ENCODE measurements around the gene MARCHF2. TPM values are rescaled to one million over a fixed set of nuclear protein-coding genes. Genes with fewer than 3 reads are reported as not detected.
"Not testable (repeated sequence)": the region's sequence is repeated elsewhere in the genome, so short reads cannot be mapped to it uniquely, and the experiment has no call there.

MARCHF2 gene, protein sequence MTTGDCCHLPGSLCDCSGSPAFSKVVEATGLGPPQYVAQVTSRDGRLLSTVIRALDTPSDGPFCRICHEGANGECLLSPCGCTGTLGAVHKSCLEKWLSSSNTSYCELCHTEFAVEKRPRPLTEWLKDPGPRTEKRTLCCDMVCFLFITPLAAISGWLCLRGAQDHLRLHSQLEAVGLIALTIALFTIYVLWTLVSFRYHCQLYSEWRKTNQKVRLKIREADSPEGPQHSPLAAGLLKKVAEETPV
- total RNA-seq (2014; rRNA removed; shearing (Covaris generic); ENCODE audit: low replicate concordance), result 47.5 and 58.4 TPM in 2 replicates

DNA sequence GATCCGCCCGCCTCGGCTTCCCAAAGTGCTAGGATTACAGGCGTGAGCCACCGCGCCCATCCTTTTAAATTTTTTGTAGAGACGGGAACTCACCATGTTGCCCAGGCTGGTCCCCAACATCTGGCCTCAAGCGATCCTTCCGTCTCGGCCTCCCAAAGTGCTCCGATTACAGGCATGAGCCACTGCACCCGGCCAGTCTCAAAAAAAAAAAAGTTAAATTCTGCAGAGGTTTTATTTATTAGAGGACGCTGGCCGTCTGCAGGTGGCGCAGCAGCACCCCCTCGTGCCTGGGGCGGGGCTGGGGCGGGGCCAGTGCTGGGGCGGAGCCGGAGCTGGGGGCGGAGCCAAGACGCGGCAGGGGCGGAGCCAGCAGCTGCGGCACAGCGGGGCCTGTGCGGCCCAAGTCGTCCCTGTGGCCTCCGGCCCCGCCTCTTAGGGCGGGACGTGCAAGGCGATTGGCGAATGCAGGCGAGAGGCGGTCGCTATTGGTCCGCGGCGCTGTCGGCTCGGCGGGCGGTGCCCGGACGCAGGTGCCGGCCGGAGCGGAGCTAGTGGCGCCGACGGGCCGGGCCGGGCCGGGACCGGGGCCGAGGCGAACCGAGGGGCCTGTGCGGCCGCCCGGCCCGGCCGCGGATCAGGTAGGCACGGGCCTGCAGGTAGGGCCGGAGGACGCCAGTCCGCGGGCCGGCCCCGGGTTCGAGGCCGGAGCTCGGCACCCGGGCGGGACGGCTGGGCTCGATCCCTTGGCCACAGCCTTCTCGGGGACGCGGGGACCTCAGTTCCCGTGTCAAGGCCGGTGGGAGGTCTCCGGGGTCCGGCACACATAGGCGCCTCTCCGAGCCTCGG is at the start of gene MARCHF2:
Gene MARCHF2 (plus strand): TSS at position 523 of the 846 bp plus-strand sequence. CDS start 8,536 bp downstream, outside the sequence.
- in situ Hi-C loops (cut with HindIII; ENCODE audit: low pct_unique_long_range_greater_than_20kb, low sequenced_read_pairs), result no loop called here

DNA sequence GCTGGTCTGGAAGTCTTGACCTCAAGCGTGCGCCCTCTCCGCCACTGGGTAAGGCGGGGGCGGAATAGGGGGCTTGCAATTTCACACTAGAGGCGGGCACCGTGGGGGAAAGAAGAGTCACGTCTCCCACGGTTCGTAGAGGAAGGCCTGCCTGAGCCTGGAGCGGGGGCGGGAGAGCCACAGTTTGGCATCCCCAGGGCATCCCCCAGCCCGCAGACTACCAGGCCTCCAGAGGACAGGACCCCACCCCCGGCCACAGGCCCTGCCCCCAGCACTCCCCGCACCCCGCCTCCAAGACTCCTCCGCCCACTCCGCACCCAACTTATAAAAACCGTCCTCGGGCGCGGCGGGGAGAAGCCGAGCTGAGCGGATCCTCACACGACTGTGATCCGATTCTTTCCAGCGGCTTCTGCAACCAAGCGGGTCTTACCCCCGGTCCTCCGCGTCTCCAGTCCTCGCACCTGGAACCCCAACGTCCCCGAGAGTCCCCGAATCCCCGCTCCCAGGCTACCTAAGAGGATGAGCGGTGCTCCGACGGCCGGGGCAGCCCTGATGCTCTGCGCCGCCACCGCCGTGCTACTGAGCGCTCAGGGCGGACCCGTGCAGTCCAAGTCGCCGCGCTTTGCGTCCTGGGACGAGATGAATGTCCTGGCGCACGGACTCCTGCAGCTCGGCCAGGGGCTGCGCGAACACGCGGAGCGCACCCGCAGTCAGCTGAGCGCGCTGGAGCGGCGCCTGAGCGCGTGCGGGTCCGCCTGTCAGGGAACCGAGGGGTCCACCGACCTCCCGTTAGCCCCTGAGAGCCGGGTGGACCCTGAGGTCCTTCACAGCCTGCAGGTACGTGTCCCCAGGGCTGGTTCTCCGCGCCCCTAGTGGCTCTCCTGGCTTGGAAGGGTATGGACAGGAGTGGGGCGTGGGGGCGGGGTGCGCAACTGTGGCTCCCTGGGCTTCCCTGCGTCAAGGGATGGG is 49.0 kb upstream of the MARCHF2 start, which contains the start of gene ANGPTL4:
Gene ANGPTL4 (plus strand): TSS at position 353 of the 969 bp plus-strand sequence. CDS start 167 bp downstream, at position 520.
- peak; percentile 78 for DNase-seq (ENCODE audit: low read depth)
- in situ Hi-C loops (cut with HindIII; ENCODE audit: low pct_unique_long_range_greater_than_20kb, low sequenced_read_pairs), result no loop called here

More for the DNA sequence above, at the start of gene MARCHF2:
- DNase-seq (ENCODE audit: low read depth), result peak; percentile 68

DNA sequence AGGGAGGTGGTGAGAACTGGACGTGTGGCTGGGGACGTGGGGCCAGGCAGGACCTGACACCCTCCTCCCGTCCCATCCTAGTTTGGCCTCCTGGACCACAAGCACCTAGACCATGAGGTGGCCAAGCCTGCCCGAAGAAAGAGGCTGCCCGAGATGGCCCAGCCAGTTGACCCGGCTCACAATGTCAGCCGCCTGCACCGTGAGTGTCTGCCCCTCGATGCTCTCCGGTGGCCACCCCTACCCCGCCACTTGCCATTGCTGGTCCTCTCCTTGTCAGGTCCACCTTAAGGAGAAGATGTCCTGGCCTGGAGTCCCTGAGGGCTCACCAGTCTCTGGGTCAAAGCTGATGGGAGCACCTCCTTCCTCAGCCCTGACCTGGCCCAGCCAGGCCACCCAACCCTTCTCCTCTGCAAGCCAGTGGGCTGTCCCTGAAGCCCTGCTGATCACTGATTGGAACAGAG is 47.0 kb upstream of the MARCHF2 start:
- in situ Hi-C loops (cut with HindIII; ENCODE audit: low pct_unique_long_range_greater_than_20kb, low sequenced_read_pairs), result no loop called here
- no peak for DNase-seq (ENCODE audit: low read depth)

DNA sequence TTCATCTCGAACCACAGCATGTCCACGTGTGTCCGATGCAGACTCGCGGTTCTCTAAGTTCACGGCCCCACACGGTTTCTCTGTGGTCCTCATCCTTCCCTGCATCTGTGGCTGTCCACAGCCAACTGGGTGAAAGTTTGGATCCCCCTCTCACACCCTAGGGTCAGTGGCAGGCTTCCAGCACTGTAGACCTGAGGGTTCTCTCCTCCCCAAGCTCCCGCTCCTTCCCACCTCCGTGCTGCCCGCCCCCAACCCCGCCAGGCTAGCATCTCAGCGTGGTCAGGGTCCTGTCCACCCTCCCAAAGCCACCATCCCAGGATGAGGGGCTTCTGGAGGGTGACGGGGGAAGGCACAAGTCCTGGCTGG is 46.2 kb upstream of the MARCHF2 start:
- in situ Hi-C loops (cut with HindIII; ENCODE audit: low pct_unique_long_range_greater_than_20kb, low sequenced_read_pairs), result no loop called here
- DNase-seq (ENCODE audit: low read depth), result no peak

DNA sequence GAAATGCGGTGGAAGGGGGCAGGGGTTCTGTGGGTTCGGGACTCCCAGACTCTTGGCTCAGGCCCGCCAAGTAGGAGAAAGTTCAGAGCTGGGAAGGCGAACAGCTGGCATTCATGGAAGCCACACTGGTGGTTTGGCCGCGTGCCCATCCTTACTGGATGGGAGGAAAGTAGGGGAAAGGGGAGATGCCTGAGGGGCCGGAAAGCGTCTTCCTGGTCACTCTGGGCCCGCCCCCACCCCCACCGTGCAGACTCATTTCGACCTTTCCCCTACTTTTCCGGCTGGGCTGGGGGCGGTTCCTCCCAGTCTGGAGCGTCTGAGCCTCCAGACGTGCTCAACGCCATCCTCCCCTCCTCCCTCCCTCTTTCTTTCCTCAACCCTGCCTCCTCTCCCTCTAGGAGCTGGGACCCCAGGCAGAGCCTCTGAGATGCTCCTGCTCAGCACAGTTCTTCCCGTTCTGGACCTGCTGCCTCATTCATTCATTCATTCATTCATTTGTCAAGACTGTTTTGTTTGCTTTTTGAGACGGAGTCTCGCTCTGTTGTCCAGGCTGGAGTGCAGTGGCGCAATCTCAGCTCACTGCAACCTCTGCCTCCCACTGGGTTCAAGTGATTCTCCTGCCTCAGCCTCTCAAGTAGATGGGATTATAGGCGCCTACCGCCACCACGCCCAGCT is 45.6 kb upstream of the MARCHF2 start:
- in situ Hi-C loops (cut with HindIII; ENCODE audit: low pct_unique_long_range_greater_than_20kb, low sequenced_read_pairs), result no loop called here
- peak; percentile 93 for DNase-seq (ENCODE audit: low read depth)

DNA sequence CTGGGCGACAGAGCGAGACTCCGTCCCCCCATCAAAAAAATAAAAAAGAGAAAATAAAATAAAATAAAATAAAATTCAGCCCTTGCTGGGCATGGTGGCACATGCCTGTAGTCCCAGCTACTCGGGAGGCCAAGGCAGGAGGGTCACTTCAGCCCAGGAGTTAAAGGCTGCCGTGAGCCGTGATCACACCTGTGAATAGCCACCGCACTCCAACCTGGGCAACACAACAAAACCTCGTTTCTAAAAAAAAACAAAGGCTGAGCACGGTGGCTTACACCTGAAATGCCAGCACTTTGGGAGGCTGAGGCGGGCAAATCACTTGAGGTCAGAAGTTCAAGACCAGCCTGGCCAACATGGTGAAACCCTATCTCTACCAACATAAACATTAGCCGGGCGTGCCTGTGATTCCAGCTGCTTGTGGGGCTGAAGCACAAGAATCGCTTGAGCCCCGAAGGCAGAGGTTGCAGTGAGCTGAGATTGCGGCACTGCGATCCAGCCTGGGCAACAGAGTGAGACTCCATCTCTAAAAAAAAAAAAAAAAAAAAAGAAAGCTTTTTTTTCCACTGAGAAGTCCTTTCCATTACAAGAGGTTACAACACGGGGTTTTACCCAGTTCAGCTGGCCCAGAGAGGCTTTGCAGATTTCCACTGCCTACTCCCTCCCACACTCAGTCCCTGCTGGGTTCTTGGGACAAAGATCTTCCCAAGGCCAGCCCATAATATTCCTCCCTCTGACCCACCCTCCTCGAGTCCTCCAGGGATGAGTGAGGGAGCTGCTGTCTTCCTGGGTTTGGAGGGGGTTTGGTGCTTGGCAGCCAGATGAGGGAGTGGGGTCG is 42.7 kb upstream of the MARCHF2 start:
- no peak for DNase-seq (ENCODE audit: low read depth)
- in situ Hi-C loops (cut with HindIII; ENCODE audit: low pct_unique_long_range_greater_than_20kb, low sequenced_read_pairs), result no loop called here

DNA sequence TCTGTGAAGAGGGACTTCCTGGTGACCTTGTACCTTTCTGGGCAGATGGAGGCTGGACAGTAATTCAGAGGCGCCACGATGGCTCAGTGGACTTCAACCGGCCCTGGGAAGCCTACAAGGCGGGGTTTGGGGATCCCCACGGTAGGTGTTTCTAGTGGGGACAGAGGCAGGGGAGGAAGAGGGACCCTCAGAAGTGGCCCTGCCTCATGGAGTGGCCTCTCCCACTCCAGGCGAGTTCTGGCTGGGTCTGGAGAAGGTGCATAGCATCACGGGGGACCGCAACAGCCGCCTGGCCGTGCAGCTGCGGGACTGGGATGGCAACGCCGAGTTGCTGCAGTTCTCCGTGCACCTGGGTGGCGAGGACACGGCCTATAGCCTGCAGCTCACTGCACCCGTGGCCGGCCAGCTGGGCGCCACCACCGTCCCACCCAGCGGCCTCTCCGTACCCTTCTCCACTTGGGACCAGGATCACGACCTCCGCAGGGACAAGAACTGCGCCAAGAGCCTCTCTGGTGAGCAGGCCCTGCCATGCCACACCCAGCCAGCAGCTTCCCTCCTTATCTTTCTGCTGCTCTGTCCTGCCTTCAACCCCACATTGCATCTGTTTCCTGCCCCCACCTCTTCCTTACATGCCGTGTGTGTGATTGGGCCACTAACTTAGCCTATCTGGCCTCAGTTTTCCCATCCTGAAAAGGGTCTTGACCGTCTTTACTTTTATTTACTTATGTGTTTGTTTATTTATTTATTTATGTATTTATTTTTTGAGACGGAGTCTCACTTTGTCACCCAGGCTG is 41.9 kb upstream of the MARCHF2 start:
- DNase-seq (ENCODE audit: low read depth), result no peak
- in situ Hi-C loops (cut with HindIII; ENCODE audit: low pct_unique_long_range_greater_than_20kb, low sequenced_read_pairs), result no loop called here

DNA sequence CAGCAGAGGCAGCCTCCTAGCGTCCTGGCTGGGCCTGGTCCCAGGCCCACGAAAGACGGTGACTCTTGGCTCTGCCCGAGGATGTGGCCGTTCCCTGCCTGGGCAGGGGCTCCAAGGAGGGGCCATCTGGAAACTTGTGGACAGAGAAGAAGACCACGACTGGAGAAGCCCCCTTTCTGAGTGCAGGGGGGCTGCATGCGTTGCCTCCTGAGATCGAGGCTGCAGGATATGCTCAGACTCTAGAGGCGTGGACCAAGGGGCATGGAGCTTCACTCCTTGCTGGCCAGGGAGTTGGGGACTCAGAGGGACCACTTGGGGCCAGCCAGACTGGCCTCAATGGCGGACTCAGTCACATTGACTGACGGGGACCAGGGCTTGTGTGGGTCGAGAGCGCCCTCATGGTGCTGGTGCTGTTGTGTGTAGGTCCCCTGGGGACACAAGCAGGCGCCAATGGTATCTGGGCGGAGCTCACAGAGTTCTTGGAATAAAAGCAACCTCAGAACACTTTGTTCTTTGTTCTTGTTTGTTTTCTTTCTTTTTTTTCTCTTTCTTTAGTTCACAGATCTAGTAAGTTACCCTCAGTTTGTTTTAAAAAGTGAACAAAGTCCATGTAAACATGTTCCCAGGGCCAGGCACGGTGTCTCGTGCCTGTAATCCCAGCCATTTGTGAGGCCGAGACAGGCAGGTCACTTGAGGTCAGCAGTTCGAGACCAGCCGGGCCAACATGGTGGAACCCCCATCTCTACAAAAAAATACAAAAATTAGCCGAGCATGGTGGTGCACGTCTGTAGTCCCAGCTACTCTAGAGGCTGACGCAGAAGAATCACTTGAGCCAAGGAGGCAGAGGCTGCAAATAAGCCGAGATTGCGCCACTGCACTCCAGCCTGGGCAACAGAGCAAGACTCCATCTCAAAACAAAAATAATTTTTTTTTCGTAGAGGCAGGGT is 39.0 kb upstream of the MARCHF2 start:
- in situ Hi-C loops (cut with HindIII; ENCODE audit: low pct_unique_long_range_greater_than_20kb, low sequenced_read_pairs), result no loop called here
- DNase-seq (ENCODE audit: low read depth), result no peak

DNA sequence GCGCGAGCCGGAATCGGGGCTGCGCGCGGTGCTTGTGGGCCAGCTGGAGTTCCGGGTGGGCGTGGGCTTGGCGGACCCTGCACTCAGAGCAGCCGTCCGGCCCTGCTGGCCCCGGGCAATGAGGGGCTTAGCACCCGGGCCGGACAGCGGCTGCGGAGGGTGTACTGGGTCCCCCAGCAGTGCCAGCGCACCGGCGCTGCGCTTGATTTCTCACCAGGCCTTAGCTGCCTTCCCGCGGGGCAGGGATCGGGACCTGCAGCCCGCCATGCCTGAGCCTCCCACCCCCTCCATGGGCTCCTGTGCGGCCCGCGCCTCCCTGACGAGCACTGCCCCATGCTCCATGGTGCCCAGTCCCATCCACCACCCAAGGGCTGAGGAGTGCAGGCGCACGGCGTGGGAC is 37.3 kb upstream of the MARCHF2 start:
- in situ Hi-C loops (cut with HindIII; ENCODE audit: low pct_unique_long_range_greater_than_20kb, low sequenced_read_pairs); DNase-seq (ENCODE audit: low read depth): not testable (repeated sequence)

DNA sequence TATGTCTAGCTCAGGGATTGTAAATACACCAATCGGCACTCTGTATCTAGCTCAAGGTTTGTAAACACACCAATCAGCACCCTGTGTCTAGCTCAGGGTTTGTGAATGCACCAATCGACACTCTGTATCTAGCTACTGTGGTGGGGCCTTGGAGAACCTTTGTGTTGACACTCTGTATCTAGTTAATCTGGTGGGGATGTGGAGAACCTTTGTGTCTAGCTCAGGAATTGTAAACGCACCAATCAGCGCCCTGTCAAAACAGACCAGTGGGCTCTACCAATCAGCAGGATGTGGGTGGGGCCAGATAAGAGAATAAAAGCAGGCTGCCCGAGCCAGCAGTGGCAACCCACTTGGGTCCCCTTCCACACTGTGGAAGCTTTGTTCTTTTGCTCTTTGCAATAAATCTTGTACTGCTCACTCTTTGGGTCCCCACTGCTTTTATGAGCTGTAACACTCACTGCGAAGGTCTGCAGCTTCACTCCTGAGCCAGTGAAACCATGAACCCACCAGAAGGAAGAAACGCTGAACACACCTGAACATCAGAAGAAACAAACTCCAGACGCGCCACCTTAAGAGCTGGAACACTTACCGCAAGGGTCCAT is 36.6 kb upstream of the MARCHF2 start:
- in situ Hi-C loops (cut with HindIII; ENCODE audit: low pct_unique_long_range_greater_than_20kb, low sequenced_read_pairs); DNase-seq (ENCODE audit: low read depth): not testable (repeated sequence)

DNA sequence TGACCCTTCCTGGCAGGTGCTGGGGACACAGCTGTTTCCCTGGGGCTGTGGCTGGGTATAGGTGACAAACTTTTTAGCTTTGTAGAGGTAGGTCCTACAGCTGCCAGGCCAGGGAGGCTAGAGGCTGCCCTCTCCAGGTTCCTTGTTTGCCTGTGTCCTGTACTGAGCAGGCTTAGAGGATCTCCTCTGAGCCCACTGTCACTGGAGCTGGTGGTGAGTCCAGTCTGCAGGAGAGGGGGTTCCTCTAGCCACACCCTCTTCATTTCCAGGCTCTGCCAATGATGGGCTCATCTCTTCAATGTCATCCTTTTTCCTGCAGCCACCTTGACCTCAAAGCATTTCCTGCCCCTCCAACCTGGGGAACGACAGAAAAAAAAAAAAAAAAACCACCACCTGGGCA is 35.5 kb upstream of the MARCHF2 start:
- in situ Hi-C loops (cut with HindIII; ENCODE audit: low pct_unique_long_range_greater_than_20kb, low sequenced_read_pairs), result no loop called here
- no peak for DNase-seq (ENCODE audit: low read depth)

DNA sequence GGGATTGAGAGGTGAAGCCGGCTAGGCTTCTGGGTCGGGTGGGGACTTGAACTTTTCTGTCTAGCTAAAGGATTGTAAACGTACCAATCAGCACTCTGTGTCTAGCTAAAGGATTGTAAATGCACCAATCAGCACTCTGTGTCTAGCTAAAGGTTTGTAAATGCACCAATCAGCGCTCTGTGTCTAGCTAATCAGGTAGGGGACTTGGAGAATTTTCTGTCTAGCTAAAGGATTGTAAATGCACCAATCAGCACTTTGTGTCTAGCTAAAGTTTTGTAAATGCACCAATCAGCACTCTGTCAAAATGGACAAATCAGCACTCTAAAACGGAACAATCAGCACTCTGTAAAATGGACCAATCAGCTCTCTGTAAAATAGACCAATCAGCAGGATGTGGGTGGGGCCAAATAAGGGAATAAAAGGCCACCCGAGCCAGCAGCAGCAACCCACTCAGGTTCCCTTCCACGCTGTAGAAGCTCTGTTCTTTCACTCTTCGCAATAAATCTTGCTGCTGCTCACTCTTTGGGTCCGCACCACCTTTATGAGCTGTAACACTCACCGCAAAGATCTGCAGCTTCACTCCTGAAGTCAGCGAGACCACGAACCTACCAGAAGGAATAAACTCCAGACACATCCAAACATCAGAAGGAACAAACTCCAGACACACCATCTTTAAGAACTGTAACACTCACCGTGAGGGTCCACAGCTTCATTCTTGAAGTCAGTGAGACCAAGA is 33.8 kb upstream of the MARCHF2 start:
- DNase-seq (ENCODE audit: low read depth); in situ Hi-C loops (cut with HindIII; ENCODE audit: low pct_unique_long_range_greater_than_20kb, low sequenced_read_pairs): not testable (repeated sequence)

DNA sequence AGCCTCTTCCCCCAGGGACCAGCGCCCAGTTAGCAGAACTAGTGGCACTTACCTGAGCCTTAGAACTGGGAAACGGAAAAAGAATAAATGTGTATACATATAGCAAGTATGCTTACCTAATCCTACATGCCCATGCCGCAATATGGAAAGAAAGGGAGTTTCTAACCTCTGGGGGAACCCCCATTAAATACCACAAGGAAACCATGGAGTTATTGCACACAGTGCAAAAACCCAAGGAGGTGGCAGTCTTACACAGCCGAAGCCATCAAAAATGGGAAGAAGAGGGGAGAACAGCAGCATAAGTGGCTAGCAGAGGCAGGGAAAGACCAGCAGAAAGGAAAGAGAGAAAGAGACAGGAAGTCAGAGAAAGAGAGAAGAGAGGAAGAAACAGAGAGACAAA is 28.5 kb upstream of the MARCHF2 start:
- in situ Hi-C loops (cut with HindIII; ENCODE audit: low pct_unique_long_range_greater_than_20kb, low sequenced_read_pairs); DNase-seq (ENCODE audit: low read depth): not testable (repeated sequence)

DNA sequence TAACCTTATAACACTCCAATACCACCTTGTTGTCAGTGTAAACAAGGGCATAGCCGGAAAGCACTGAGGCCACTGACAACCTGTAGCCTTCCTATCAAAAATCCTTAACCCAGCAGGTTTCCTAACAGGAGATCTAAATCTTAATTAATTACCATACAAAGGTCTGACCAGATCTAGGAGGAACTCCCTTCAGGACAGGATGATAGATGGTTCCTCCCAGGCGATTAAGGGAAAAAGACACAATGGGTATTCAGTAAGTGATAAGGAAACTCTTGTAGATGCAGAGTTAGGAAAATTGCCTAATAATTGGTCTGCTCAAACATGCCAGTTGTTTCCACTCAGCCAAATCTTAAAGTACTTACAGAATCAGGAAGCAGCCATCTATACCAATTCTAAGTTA is 28.0 kb upstream of the MARCHF2 start:
- in situ Hi-C loops (cut with HindIII; ENCODE audit: low pct_unique_long_range_greater_than_20kb, low sequenced_read_pairs), result not testable (repeated sequence)

More for the DNA sequence above, 28.0 kb upstream of the MARCHF2 start:
- not testable (repeated sequence) for DNase-seq (ENCODE audit: low read depth)

Data from Caki2 (cell line).